Kidney (tissue), 14 donors: Measurements from ENCODE around the gene TCHP. TPM values are rescaled to one million over a fixed set of nuclear protein-coding genes. Genes with fewer than 3 reads are reported as not detected.

Experiments
- DNase-seq, 5 donors: peaks; one replicate each; pipeline ENCODE4 v3.0.0-alpha.2; 2013 to 2020
- FAIRE-seq: peaks from 2 replicates; lab custom pipeline; 2012; peaks lifted over from hg19 to GRCh38; lab: Jason Lieb, UNC
- H3K27ac ChIP-seq, 2 donors: one replicate each; pipeline ENCODE4 v1.7.0; 2013; ENCODE audit warnings: low read depth in 2 of 2, low read length in 2 of 2, inconsistent platforms in 1 of 2
- H3K27me3 ChIP-seq: one replicate; pipeline ENCODE4 v1.7.1; 2013; ENCODE audit warnings: low read length, inconsistent platforms; ENCODE audit not compliant: control insufficient read depth, insufficient read depth
- H3K36me3 ChIP-seq, 3 donors: one replicate each; pipeline versions ENCODE4 v1.7.0 to v1.7.1; 2013; ENCODE audit warnings: low read length in 3 of 3, control low read depth in 1 of 3, inconsistent platforms in 1 of 3; ENCODE audit not compliant: insufficient read depth in 3 of 3, control insufficient read depth in 2 of 3
- H3K4me1 ChIP-seq, 3 donors: one replicate each; pipeline versions ENCODE4 v1.7.0 to v1.7.1; 2013; ENCODE audit warnings: low read length in 3 of 3, inconsistent platforms in 1 of 3, low read depth in 1 of 3; ENCODE audit not compliant: control insufficient read depth in 2 of 3, insufficient read depth in 2 of 3
- H3K4me3 ChIP-seq, 3 donors: one replicate each; pipeline versions ENCODE4 v1.7.0 to v1.8.1; 2013; ENCODE audit warnings: low read length in 3 of 3, control low read depth in 1 of 3, inconsistent platforms in 1 of 3
- H3K9ac ChIP-seq, 3 donors: one replicate each; pipeline versions ENCODE4 v1.7.0 to v1.7.1; 2013; ENCODE audit warnings: low read length in 3 of 3, control low read depth in 1 of 3, inconsistent platforms in 1 of 3
- H3K9me3 ChIP-seq, 3 donors: one replicate each; pipeline versions ENCODE4 v1.7.0 to v1.7.1; 2013; ENCODE audit warnings: low read length in 3 of 3, control low read depth in 1 of 3, inconsistent platforms in 1 of 3; ENCODE audit not compliant: control insufficient read depth in 2 of 3, insufficient read depth in 1 of 3
- intact Hi-C: fragments of 100-400 bp; cut with DNase I; formaldehyde crosslinking; loops from one replicate; pipeline ENCODE4 v1.11.1; 2022
- polyA plus RNA-seq: library from polyadenylated mRNA; stranded (reverse); fragments of 350-450 nt; fragmentation: Illumina TruSeq; extraction: RNeasy Lipid Tissue Mini Kit (QIAGEN cat#74804); gene quantifications from one replicate; pipeline ENCODE4 v1.2.3, GENCODE V29; 2014; ENCODE audit warnings: low read depth, low replicate concordance; ENCODE audit not compliant: insufficient read depth
- total RNA-seq: library from RNA; stranded (reverse); fragmentation: NEBNext Ultra II Directional; extraction: Animal tissue kit (Norgen Biotek cat#: 25700); gene quantifications from one replicate; pipeline ENCODE4 v1.2.1, GENCODE V29; 2021
- TF ChIP-seq, protein P1 (sequence below): IDR thresholded peaks from 3 replicates; pipeline ENCODE4 v1.5.1; 2012; ENCODE audit warnings: mild to moderate bottlenecking, moderate library complexity, borderline replicate concordance; ENCODE audit not compliant: insufficient read depth; ENCODE audit errors: extremely low read depth
- donor health status: control.
- donor health status: control.
- donor health status: control.
- donor health status: control.
- donor health status: control.
- donor health status: DM: yes; HTN: yes; CAD: no.
- donor health status: Normal renal cell carcinoma (clear cell type).

TCHP gene
- total and polyA plus RNA-seq, 2 donors from 2014 or later = 6.0 to 16.2 TPM

DNA sequence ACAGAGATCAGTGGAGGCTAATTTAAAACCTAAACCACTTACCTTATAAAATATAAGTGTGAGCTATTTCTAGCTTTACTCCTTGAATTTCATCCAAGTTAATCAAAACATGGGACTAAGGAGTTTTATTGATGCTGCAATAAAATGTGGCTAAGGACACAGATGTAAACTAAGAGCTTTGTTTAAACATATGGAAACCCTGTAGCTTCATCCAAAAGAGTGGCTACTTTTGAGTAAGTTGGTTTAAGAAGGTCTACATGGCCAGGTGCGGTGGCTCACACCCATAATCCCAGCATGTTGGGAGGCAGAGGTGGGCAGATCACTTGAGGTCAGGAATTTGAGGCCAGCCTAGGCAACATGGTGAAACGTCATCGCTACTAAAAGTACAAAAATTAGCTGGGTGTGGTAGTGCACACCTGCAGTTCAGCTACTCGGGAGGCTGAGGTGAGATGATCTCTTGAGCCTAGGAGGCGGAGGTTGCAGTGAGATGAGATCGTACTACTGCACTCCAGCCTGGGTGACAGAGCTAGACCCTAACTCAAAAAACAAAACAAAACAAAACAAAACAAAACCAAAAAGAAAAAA lies 40.4 kb downstream of the TCHP start:
- H3K9me3 ChIP-seq = no peaks in the 10 kb centered on the region
- peaks cover 0 to 11% (median 5%) of the 10 kb centered on the region in 3 donors for H3K4me1 ChIP-seq
- H3K4me3 ChIP-seq = no peak overlapping the region
- intact Hi-C loops = no loop called here
- DNase-seq (no peak), FAIRE-seq (no peak)
- TF ChIP-seq, protein P1, sequence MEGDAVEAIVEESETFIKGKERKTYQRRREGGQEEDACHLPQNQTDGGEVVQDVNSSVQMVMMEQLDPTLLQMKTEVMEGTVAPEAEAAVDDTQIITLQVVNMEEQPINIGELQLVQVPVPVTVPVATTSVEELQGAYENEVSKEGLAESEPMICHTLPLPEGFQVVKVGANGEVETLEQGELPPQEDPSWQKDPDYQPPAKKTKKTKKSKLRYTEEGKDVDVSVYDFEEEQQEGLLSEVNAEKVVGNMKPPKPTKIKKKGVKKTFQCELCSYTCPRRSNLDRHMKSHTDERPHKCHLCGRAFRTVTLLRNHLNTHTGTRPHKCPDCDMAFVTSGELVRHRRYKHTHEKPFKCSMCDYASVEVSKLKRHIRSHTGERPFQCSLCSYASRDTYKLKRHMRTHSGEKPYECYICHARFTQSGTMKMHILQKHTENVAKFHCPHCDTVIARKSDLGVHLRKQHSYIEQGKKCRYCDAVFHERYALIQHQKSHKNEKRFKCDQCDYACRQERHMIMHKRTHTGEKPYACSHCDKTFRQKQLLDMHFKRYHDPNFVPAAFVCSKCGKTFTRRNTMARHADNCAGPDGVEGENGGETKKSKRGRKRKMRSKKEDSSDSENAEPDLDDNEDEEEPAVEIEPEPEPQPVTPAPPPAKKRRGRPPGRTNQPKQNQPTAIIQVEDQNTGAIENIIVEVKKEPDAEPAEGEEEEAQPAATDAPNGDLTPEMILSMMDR = no peak
- H3K9ac ChIP-seq = no peak overlapping the region
- H3K36me3 ChIP-seq = peaks cover 0 to 17% (median 0%) of the 10 kb centered on the region in 3 donors
- H3K27me3 ChIP-seq = no peaks in the 10 kb centered on the region
- no peak overlapping the region for H3K27ac ChIP-seq

DNA sequence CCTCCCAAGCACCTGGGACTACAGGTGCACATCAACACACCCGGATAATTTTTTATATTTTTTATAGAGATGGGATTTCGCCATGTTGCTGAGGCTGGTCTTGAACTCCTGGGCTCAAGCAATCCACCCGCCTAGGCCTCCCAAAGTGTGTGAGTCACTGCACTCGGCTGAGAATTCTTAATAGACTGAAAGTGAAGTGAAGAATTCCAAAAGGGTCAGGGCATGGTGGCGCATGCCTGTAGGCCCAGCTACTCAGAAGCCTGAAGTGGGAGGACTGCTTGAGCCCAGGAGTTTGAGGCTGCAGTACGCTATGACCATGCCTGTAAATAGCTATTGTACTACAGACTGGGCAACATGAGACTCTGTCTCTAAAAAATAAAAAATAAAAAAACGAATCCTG lies 43.7 kb downstream of the TCHP start:
- intact Hi-C loops = no loop called here
- peaks cover 0 to 4% (median 0%) of the 10 kb centered on the region in 3 donors for H3K36me3 ChIP-seq
- TF ChIP-seq, protein P1 = no peak
- H3K4me3 ChIP-seq = no peak overlapping the region
- no peaks in the 10 kb centered on the region for H3K27me3 ChIP-seq
- peaks cover 4 to 18% (median 14%) of the 10 kb centered on the region in 3 donors for H3K4me1 ChIP-seq
- FAIRE-seq (no peak), DNase-seq (no peak)
- no peaks in the 10 kb centered on the region for H3K9me3 ChIP-seq
- H3K27ac ChIP-seq = no peak overlapping the region
- H3K9ac ChIP-seq = no peak overlapping the region

GRCh38 chr12:109944561-109945359 lies 44.7 kb downstream of the TCHP start:
- Histone ChIP-seq H3K4me3 (no peak overlapping the region), H3K9ac (peak overlapping the region in 1 of 3 donors; percentile 20), H3K36me3 (no peaks in the 10 kb centered on the region), H3K9me3 (no peaks in the 10 kb centered on the region), H3K27me3 (no peaks in the 10 kb centered on the region), H3K27ac (peak overlapping the region in 1 of 2 donors; percentile 19), H3K4me1 (peaks cover 4 to 22% (median 21%) of the 10 kb centered on the region in 3 donors)
- TF ChIP-seq, protein P1 = peak; percentile 10
- DNase-seq (peak in 4 of 5 donors; percentile 65 to 78 (median 73)), FAIRE-seq (no peak)
- intact Hi-C loops = no loop called here
